GM18873 (cell line): ENCODE data around the gene PRRT1.

Source experiments
- ATAC-seq: cut with Tn5 transposase; IDR thresholded peaks from one replicate; pipeline ENCODE4 v1.9.1; 2021; ENCODE audit warnings: mild to moderate bottlenecking, moderate library complexity, moderate number of reproducible peaks; ENCODE audit not compliant: unreplicated experiment, low FRiP score

PRRT1 gene

DNA sequence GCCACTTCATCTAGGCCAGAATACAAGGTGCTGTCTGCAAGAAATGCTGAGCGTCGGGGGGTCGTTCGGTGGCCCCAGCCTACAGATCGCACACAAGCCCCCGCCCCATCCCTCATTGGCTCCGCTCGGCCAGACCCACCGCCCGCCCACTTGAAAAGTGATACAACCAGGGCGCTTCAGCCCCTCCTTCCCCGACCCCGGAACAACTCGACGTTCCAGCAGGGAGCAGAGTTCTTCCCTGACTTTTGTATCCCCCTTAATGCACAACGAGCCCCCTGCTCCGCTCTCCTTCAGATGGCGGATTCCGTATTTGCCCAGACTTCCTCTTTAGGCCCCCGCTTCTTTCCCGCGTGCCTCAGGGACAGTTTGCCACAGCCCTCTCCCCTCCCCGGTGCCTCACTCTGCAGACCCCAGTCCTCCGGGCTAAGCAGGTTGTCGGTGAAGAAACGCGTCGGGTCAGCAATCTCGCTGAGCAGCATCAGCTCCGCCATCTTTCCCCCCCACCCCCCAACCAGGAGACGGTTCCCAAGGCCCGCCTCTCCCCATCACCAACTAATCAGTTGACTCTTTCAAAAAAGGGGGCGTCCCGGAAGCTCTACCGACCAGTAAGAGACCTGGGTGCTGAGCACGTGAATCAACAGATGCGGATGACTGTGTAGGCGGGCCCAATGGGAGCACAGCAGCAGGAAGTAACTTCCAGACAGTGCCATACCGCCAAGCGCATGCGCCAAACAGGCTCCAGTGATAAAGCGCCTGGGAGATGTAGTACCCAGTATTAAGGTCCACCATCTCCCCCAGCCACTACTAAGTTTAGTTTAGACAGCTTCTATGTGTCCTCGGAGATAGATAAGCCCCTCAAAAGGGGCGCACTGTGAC, 23.8 kb downstream of the PRRT1 start, which contains the start of gene ATF6B:
TSS of gene ATF6B (minus strand) at position 530 of the 876 bp plus-strand sequence. CDS start at position 491, 39 bp downstream.
- peak; percentile 86 for ATAC-seq

DNA sequence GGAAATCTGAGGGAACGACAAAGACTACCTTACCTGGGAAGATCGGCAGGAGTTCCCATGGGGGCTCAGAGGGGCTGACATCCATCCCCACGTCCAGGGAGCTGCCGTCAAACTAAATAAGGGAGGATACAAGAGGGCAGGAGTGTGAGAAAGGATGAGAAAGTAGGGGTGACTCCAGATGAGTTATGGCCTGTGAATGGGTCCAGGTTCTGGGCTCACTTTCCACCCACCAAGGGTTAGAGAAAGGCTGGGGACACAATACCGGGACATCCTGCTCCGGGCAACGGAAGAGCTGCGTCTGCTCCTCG, 24.4 kb downstream of the PRRT1 start:
- no peak for ATAC-seq

DNA sequence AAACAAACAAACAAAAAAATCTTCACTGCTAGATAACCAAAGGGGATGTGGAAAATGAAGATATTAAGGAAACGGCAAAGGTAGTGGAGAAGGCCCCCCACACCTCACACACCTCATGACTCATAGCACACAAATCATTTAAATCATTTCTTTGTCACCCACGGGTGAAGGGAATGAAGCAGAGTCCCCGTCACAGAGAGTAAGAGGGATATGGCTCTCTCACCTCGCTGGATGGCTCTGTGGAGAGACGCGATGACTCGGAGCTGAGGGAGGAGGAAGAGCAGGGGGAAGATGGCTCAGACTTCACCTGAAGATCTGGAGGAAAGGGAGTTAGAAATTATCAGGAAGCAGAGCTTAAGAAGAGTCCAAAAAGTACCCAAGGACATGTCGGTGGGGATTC, 24.9 kb downstream of the PRRT1 start:
- no peak for ATAC-seq

DNA sequence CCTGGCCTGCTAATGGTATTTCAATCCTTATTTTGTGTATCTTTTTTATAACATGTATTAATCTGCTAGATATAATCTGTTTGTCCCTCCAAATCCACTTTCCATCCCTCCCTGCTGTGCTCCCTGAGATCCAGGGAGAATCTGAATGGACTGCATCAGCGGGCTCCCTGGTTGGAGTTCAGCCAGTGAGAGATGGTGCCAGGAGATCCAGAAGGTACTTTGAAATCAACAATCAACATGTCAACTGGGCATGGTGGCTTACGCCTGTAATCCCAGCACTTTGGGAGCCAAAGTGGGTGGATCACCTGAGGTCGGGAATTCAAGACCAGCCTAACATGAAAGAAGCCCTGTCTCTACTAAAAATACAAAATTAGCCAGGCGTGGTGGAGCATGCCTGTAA, 28.1 kb downstream of the PRRT1 start:
- no peak for ATAC-seq

DNA sequence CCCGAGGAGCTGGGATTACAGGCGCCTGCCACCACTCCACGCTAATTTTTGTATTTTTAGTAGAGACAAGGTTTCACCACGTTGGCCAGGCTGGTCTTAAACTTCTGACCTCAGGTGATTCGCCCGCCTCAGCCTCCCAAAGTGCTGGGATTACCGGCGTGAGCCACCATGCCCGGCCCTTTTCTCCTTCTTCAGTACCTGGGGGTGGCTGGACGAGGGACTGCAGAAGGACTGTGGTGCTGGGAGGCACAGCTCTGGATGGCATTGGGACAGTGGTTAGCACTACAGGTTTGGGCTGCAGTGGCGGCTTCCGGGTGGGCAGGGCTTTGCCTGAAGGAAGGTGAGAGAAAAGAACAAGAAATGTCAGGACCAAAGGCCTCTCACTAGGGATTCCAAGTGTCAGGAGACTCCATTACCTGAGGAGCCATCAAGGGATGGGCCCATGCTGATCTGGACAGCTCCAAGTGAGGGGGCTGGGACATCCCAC, 31.1 kb downstream of the PRRT1 start:
- ATAC-seq, result no peak

DNA sequence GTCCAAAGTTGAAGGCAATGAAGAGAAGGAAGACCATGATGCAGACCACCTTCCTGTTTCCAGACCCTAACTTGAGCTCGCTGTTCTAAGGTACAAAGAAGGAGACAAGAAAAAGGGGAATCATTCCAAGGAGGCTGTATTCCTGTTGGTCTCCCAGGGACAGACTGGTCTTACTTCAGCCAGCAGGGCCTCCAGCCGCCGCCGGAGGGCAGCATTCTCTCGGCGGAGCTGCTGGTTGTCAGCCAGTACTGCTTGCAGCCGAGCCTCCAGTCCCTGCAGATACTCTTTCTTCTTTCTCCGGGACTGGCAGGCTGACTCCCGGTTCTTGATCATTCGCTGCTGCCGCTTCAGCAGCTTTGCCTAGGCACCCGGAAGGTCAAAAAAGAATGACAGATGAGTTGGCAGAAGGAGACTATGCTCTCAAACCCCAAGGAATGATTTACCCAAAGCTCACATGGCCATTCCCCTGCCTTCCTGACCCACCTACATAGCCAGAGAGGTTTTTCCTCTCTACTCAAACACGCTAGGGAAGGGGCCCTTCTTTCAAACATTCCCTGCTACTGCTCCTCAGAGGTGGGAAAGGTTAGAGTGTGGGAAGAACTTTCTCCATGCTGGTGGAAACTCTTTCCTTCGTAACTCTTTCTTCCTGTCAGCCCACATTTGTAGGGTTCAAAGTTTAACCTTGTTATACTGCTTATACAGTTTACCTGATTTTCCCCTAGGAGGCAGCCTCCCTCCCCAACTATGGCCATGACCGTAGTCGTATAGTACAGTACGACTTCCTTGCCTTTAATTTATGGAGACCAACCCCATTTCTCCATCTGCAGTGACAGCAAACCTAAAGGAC, 32.7 kb downstream of the PRRT1 start:
- ATAC-seq, result no peak

DNA sequence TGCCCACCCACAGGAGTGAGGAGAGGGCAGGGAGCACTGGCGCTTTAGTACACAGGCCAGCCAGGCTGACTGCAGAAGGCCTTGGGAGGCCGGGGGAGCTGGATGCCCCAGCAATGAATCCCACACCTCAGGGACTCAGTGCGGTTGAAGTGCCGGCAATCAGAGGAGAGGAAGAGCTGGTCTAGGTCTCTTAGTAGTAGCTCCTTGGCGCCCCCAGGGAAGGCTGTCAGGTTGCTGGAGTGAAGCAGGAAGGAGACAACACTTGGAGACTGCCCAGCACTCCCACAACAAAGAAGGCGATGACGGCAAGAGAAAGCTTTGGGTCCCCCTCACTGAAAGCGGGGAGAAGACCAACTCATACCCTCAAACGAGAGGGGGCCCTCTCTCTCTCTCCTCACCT, 34.3 kb downstream of the PRRT1 start:
- ATAC-seq, result no peak

DNA sequence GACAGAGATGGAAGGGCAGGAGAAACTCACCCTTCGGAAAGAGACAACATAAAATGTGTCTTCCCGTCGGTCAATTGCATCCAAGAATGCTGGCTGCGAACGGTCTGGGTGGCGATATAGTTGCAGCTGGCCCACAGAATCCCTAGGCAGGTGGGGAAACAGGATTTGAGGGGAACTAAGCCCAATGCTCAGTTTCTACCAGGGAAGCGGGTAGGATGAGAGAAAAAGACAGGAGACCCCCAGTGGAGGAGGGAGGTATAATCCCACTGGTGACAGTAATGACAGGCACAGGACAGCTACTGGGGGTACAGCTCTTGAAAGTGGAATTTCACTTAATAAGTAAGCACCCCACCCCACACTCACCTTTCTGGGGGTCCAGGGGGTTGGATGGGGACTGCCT, 35.1 kb downstream of the PRRT1 start:
- no peak for ATAC-seq

DNA sequence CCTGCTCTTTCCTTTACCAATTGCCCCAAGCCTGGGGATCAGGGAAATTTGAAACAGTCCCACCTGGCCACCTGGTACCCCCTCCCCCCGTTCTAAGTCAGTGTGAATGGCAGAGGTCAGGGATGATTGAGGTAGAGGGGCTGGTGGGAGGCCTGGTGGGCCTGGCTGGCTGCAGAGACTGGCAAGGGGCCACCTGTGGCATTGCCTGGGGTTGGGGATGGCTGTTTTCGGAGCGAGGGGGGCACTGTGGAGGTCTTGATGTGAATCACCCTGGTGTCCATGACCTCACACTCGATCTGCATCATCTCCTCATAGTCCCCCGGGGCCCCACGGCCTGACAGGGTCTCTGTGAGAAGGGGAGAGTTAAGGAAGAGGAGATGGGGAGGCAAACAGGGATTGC, 36.1 kb downstream of the PRRT1 start:
- ATAC-seq, result no peak

DNA sequence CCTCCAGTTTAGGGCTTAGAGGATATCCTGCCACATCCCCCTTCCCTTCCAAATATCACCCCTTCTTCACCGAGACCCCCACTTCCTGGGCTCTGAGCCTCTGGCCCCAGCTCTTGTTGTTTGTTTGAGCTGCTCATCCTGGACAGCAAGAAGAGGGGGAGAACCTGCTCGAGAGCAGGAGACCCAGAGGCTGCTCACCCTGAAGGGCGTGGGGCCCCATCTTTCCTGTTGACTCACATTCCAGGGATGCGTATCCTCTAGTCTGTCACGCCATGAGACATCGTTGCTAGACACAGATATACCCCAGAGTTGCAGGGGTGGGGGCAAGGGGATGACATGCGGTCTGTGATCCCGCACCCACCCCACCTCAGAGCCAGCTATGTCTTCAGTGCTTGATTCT, 36.9 kb downstream of the PRRT1 start:
- ATAC-seq, result no peak

DNA sequence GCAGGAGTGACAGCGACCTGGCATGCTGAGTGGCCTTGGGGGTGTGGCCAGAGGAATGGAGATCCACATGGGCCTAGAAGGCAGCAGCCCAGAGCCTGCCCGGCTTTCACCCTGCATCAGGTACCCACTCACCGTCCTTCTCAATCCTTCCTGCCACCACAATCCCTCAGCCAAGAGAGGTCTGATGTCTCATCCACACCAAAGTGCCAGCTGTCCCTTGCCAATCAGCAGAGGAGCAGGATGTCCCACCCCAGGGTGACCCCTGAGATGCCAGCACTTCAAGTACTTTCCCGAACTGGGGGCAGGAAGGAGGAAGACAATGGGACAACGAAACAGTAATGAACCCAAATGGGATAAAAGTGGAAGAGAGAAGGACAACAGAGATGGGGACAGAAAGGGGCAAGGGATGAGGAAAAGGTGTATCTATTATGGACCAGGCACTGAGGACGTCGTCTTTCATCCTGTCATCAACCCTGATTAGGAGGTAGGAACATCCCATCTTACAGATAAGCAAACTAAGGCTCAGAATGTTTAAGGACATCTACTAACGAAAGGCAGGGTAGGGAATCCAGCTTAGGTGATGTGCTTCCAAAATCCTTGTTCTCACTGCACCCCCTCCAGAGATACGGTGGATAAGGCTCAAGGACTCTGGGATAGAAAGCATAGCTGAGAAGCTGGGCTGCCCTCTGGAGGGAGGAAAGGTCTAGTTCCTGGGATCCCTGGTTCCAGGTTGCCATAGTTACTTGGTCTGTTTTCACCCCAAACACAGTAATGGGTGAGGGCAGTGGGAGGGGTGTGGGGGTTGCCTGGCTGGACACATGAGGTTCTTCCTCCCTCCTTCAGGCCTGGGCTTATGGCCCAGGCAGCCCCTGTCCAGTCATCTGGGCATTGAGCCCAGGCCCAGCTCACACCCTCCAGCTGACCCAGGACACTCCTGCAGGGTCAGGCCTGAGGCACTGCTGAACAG, 38.1 kb downstream of the PRRT1 start:
- no peak for ATAC-seq

DNA sequence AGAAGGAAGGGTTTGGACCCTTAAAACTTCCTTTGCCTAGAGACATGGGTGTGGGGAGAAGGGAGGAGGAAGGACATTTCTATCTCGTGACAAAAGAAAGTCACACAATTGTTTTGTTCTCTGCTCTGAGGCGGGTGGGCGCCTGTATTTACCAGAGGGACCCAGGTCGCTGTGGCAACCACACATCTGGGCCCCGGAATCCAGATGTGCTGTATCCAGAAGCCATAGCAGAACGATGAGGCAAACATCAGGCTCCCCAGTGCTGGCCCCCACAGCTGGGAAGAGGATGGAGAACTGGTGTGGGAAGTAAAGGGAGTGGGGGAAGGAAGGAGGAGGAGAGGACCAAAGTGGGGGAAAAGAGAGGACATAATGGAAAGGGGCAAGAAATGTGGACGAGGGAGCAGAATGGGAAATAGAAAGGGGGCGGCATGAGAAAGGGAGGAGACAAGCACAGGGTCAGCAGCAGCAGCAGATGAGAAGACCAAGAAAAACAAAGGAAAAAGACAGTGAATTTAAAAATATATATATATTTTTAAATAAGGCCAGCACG, 39.2 kb downstream of the PRRT1 start:
- no peak for ATAC-seq

DNA sequence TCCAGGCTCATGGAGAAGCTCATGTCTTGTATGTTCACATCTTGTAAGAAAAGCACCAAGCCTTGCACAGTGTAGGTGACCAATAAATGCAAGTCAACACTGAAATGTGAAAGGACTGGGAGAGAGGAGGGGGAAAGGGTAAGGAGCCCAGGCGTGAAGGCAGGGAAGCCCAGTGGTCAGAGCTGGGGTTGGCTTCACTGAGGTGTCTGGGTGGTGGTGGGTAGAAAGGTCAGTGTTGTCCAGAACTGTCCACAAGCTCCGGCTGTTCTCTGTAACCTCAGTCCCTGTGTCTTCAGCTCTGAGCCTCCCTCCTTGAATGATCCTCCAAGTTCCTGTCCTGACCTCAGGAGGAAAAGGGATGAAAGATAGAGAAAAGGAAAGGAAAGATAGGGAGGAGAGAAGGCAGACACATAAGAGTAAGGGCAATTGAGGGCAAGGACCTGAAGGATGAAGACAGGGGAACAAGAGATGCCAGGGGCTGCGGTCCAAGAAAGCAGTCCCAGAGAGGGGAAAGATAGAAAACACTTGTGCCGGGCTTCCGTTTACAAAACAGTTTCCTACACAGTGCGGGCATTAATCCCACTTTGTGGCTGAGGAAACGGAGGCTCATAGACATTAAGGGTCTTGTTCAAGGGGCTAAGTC, 40.2 kb downstream of the PRRT1 start:
- no peak for ATAC-seq

DNA sequence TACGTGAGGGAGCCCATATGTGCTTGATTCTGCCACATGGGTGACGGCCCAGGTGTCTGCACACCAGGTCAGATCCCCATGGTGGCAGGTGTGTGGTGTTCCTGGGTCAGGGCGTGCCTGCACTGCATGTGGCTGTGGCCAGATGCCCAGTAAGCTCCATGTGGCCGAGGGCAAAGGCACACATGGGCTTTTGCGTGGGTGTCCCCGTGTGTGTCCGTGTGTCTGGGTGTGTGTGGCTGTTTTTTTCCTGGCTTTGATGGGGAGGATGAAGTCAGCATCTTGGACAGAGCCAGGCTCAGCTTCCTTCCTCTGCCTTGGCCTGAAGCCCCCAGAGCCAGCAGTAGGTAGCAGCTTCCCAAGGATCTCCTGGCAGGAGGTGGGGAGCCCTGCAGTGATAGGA, 41.1 kb downstream of the PRRT1 start:
- no peak for ATAC-seq

DNA sequence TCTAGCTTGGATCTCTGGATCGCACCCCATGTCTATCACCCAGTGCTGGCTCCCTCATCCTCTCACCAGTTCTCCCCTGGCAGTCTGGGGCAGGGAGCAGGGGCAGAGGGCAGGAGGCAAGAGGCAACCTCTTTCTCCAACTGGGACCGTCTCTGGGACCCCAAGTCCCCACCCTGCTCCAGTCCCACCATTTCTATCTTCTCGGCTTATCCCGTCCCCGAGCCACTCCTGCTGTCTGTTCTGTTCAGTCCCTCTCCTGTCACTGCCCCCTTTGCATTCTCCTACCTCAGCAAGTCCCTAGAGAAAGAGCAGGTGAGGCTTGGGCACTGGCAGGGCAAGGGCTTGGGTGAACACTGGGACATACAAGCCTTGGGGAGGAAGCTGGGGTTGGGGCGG, 42.0 kb downstream of the PRRT1 start:
- ATAC-seq, result no peak

DNA sequence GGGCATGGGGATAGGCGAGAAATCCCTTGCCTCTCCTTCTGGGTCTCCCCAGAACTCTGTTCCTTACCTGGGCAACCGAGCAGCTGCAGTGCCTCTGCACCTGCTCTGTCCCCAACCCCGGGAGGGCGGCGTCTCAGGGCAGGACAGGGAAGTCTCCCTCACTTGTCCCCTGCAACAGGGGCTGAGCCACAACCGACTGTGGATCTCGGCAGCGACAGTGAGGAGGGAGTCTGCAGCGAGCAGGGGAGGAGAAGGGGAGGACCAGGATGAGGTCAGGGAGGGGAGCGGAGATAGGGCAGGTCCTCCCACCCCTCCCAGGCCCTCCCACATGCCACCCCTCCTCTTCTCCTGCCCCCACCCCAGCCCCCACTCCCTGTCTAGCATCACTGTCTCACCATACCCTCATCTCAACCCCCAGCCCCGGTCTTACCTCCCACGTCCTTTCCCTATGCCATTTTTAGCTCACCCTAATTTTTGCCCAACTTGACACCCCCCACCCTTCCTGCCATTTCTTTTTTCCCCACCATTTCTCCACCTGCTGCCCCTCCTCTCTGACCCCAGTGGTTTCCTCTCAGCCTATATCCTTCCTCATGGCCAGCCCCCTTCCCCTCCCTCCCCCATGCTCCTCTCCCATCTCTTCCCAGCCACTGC, 42.5 kb downstream of the PRRT1 start, which contains the start of gene TNXB:
TSS of gene TNXB (minus strand) at position 225 of the 651 bp plus-strand sequence. CDS start 11,140 bp downstream, outside the sequence.
- ATAC-seq, result no peak

DNA sequence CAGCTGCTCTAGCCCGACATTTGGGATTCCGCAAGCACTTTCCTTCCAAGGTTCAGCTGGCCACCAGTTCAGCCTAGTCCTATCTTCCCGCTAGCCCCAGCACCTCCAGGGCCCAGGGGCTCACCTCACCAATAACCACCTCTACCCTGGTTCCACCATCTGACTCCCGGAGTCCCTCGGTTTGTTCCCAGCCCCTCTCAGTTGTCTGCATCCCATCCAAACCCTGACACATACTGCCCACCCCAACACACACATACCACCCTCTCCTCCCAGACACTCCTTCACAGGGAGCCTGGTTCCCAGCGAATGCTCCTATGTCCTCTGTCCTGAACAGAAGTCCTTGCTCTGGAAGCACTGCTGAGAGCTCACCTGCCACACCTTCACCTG, 43.0 kb downstream of the PRRT1 start:
- ATAC-seq, result no peak

DNA sequence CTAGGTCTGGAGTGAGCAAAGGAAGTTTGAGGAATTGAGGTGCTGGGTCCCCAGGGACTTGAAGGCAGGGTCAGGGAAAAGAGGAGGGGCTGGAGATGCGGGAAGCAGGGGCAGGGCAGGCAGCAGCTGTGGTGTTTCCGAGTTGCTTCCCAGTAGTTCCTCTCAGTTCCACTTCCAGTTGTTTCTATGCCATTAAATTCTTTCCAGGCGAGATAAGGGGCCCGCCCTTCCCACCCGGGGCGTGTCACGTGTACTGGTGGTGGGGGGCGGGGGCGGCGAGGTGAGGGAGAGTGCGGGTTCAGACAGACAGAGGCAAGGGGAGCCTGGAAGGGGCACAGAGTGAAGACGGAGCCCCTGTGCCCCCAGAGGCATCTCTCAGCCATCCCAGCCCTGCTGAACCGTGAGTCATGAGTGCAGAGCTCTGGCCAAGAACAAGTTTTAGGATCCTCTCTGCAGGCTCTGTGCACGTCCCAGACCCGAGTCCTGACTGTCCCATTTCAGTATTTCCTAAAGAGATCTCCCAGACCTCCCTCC, 43.6 kb downstream of the PRRT1 start:
- ATAC-seq, result no peak

DNA sequence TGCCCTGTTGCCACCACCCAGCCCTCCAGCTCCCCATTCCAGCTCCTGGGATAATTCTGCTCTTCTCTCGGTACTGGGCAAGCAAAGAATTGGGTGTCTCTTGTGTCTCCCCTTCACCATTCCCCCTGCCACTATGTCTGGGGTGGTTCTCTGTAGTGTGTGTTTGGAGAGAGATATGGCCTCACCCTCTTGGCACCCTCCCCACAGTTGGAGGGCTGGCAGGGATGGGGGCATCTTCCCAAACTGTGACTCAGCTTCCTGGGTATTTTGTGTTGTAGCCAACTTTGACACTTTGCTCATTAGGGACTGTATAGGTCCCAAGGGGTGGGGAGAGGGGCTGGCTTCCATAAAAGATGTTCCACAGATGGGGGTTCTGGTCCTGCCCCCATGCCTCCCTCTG, 44.3 kb downstream of the PRRT1 start:
- ATAC-seq, result no peak
